B cell (primary cell): ENCODE data around the gene MBD6. TPM values are rescaled to one million over a fixed set of nuclear protein-coding genes. Genes with fewer than 3 reads are reported as not detected.

Experiments
- ATAC-seq: fragments of 200-7000 bp; cut with Tn5 transposase; one replicate; pipeline ENCODE4 v1.10.0; 2021; ENCODE audit warnings: low read depth, mild to moderate bottlenecking, moderate number of reproducible peaks, moderate library complexity
- CTCF ChIA-PET: fragments of 350-600 bp; sonication (Branson Sonifier 250); formaldehyde crosslinking; loops from one replicate; lab custom pipeline; 2021; ENCODE audit warnings: antibody characterized with exemption, inconsistent platforms; lab: Charles Lee
- POLR2A ChIA-PET: fragments of 350-600 bp; sonication (Branson Sonifier 250); formaldehyde crosslinking; loops from one replicate; lab custom pipeline; 2021; ENCODE audit warnings: antibody characterized with exemption; lab: Charles Lee
- DNase-seq: peaks from one replicate; pipeline ENCODE4 v3.0.0; 2013
- H2AFZ ChIP-seq: 2 replicates; pipeline ENCODE4 v1.6.1; 2012; ENCODE audit warnings: mild to moderate bottlenecking, low read depth, low read length; ENCODE audit not compliant: insufficient read depth, poor library complexity, severe bottlenecking
- H3K27ac ChIP-seq, 2 donors: 1 replicate in 1 of 2; 2 replicates in 1 of 2; pipeline ENCODE4 v1.5.1; 2012 to 2013; ENCODE audit warnings: low read length in 2 of 2, mild to moderate bottlenecking in 2 of 2, moderate library complexity in 1 of 2
- H3K27me3 ChIP-seq, 4 experiments: fragments of 200-600 bp in 1 of 4; sonication (generic) in 1 of 4; replicated peaks in 1 of 4; 1 replicate in 2 of 4; 2 replicates in 2 of 4; pipeline versions ENCODE4 v1.6.1 to v1.7.0; 2013 to 2016; ENCODE audit warnings: low read length in 3 of 4, mild to moderate bottlenecking in 2 of 4, mixed read lengths in 1 of 4, moderate library complexity in 1 of 4; ENCODE audit not compliant: insufficient read depth in 4 of 4, control insufficient read depth in 3 of 4; ENCODE audit errors: control extremely low read depth in 1 of 4
- H3K36me3 ChIP-seq, 2 experiments: replicated peaks in 1 of 2; 1 replicate in 1 of 2; 2 replicates in 1 of 2; pipeline versions ENCODE4 v1.6.1 to v1.7.1; 2013; ENCODE audit warnings: low read length in 1 of 2; ENCODE audit not compliant: insufficient read depth in 2 of 2, control insufficient read depth in 1 of 2; ENCODE audit errors: control extremely low read depth in 1 of 2, extremely low read depth in 1 of 2
- H3K4me1 ChIP-seq, 2 donors: fragments of 200-600 bp in 1 of 2; sonication (generic) in 1 of 2; 1 replicate in 1 of 2; 2 replicates in 1 of 2; pipeline versions ENCODE4 v1.5.1 to v1.6.1; 2013 to 2017; ENCODE audit warnings: low read length in 2 of 2; ENCODE audit not compliant: control insufficient read depth in 2 of 2, insufficient read depth in 2 of 2
- H3K4me2 ChIP-seq: replicated peaks from 2 replicates; pipeline ENCODE3; 2012; ENCODE audit warnings: mild to moderate bottlenecking, low read depth, low read length; ENCODE audit not compliant: poor library complexity, severe bottlenecking
- H3K4me3 ChIP-seq, 5 experiments: fragments of 200-600 bp in 1 of 5; sonication (generic) in 1 of 5; 1 replicate in 3 of 5; 2 replicates in 2 of 5; pipeline versions ENCODE4 v1.5.1 to v1.7.0; 2011 to 2016; ENCODE audit warnings: low read length in 4 of 5, mild to moderate bottlenecking in 4 of 5, low read depth in 2 of 5, control low read depth in 1 of 5, moderate library complexity in 1 of 5; ENCODE audit not compliant: insufficient read depth in 1 of 5; ENCODE audit errors: control extremely low read depth in 1 of 5, extremely low read depth in 1 of 5
- H3K79me2 ChIP-seq: fragments of 200-600 bp; sonication (generic); one replicate; pipeline ENCODE4 v1.6.0; 2016; ENCODE audit warnings: low read length; ENCODE audit not compliant: control insufficient read depth, insufficient read depth
- H3K9ac ChIP-seq: fragments of 200-600 bp; sonication (generic); 2 replicates; pipeline ENCODE4 v1.6.1; 2017; ENCODE audit warnings: mild to moderate bottlenecking, low read length, moderate library complexity
- H3K9me3 ChIP-seq, 3 donors: one replicate each; pipeline versions ENCODE4 v1.6.1 to v1.7.1; 2013; ENCODE audit warnings: low read length in 2 of 3; ENCODE audit not compliant: control insufficient read depth in 2 of 3, insufficient read depth in 1 of 3; ENCODE audit errors: control extremely low read depth in 1 of 3
- H4K20me1 ChIP-seq: 2 replicates; pipeline ENCODE4 v1.6.0; 2012; ENCODE audit warnings: mild to moderate bottlenecking, low read length; ENCODE audit not compliant: insufficient read depth, control insufficient read depth, poor library complexity, severe bottlenecking
- H3K27ac Mint-ChIP-seq: one replicate; pipeline ENCODE4 v1.8.0; 2021; ENCODE audit warnings: mixed read lengths
- H3K27me3 Mint-ChIP-seq: one replicate; pipeline ENCODE4 v1.8.0; 2021; ENCODE audit warnings: mixed read lengths
- H3K4me1 Mint-ChIP-seq: one replicate; pipeline ENCODE4 v1.8.0; 2021; ENCODE audit warnings: mixed read lengths
- H3K4me3 Mint-ChIP-seq: one replicate; pipeline ENCODE4 v1.8.0; 2021; ENCODE audit warnings: mixed read lengths
- H3K9me3 Mint-ChIP-seq: one replicate; pipeline ENCODE4 v1.8.0; 2022; ENCODE audit warnings: mixed read lengths; ENCODE audit not compliant: insufficient read depth
- CTCF ChIP-seq: fragments of 200-600 bp; IDR thresholded peaks from one replicate; pipeline ENCODE4 v1.8.0; 2022; ENCODE audit warnings: antibody characterized with exemption, mild to moderate bottlenecking
- EZH2 ChIP-seq: IDR thresholded peaks from 2 replicates; pipeline ENCODE4 v1.6.1; 2012; ENCODE audit warnings: borderline replicate concordance, low read depth, mild to moderate bottlenecking, moderate library complexity, low read length; ENCODE audit not compliant: insufficient read depth, poor library complexity, severe bottlenecking
- WGBS: methylation state at CpG from one replicate; pipeline ENCODE4 v1.1.5; 2013; ENCODE audit warnings: missing lambda C conversion rate; ENCODE audit not compliant: insufficient coverage; 5-methylcytosine and 5-hydroxymethylcytosine counted together
- intact Hi-C: fragments of 100-400 bp; cut with micrococcal nuclease; formaldehyde crosslinking; loops from one replicate; pipeline ENCODE4 v1.10.0; 2022
- polyA plus RNA-seq: library from polyadenylated mRNA; depleted of rRNA; stranded (reverse); fragments of >200 nt; gene quantifications from 2 replicates; pipeline ENCODE4 v1.2.3, GENCODE V29; 2012
- total RNA-seq, 2 donors: library from RNA; stranded (reverse); fragments of 120-200 nt in 1 of 2; gene quantifications; 1 replicate in 1 of 2; 2 replicates in 1 of 2; pipeline versions ENCODE4 v1.2.3 to v1.2.4, GENCODE V29; 2013 to 2022

The MBD6 gene
- total and polyA plus RNA-seq, 2 donors (not counting 1 experiment from before 2014, with no cell fraction given): 39.4 to 121 TPM

DNA sequence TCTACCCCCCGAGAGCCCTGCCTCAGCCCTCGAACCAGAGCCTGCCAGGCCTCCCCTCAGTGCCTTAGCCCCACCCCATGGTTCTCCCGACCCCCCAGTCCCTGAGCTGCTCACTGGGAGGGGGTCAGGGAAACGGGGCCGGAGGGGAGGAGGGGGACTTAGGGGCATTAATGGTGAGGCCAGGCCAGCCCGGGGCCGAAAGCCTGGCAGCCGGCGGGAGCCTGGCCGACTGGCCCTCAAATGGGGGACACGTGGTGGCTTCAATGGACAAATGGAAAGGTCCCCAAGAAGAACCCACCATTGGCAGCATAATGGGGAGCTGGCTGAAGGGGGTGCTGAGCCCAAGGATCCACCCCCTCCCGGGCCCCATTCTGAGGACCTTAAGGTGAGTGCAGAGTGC lies 5.6 kb downstream of the MBD6 start:
- Histone ChIP-seq H3K36me3 (peaks cover 15 to 73% of the 10 kb centered on the region in 2 experiments), H3K27me3 (no peaks in the 10 kb centered on the region), H3K4me1 (peaks cover 13% of the 10 kb centered on the region in 2 donors), H3K4me3 (no peak overlapping the region), H3K9me3 (no peaks in the 10 kb centered on the region), H3K79me2 (peaks cover 7% of the 10 kb centered on the region), H3K4me2 (no peak overlapping the region), H2AFZ (no peak overlapping the region), H3K27ac (no peak overlapping the region), H3K9ac (no peak overlapping the region), H4K20me1 (peaks cover 17% of the 10 kb centered on the region)
- intact Hi-C loops: loop anchor here (10.0 kb wide), 1 partner anchor 893 kb away; the partner anchor contains the start of gene BAZ2A
- POLR2A ChIA-PET: no interaction called here
- DNase-seq: no peak
- ATAC-seq: no peak
- 100% methylated on average over 2 of the region's 12 CpGs for WGBS
- Mint-ChIP-seq H3K4me1 (peaks cover 22% of the 10 kb centered on the region), H3K27me3 (no peaks in the 10 kb centered on the region), H3K4me3 (no peak overlapping the region), H3K9me3 (no peaks in the 10 kb centered on the region), H3K27ac (no peak overlapping the region)
- TF ChIP-seq EZH2: no peak
- TF ChIP-seq CTCF: no peak
- CTCF ChIA-PET: no interaction called here

DNA sequence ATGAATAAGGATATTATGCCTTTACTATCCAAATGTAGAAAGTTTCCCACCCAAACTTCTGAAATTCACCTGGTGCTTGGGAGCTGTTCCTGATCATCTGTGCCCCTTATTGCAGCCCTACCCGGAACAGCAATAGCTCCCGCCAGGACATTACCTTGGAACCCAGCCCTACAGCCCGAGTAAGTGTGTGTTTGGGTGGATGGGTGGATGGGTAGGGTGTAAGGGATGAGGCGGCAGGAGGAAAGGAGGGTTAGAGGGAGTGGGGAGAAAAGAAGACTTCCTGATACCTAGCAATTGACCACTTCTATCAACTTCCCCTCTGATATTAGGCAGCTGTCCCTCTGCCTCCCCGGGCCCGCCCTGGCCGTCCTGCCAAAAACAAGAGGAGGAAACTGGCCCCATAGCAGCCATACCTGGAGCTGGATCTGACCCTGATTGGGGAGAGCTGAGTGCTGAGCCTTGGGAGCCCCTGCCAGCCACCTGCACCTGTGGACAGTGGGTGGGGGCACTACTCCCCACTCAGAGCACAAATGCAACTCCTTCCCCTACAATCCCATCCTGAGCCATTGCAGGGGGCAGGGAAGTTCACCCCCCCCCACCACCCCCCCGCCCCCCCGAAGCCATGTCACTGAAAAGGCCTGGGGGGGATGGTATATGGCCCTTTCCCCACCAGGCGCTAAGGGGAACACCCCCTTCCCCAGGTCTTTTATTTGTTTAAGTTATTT lies 6.4 kb downstream of the MBD6 start:
- TF ChIP-seq CTCF (no peak), EZH2 (no peak)
- H3K36me3 ChIP-seq: peaks cover 16 to 80% of the 10 kb centered on the region in 2 experiments
- ATAC-seq (no peak), DNase-seq (no peak)
- no peaks in the 10 kb centered on the region for H3K9me3 ChIP-seq
- Mint-ChIP-seq H3K4me3 (no peak overlapping the region), H3K27ac (no peak overlapping the region), H3K27me3 (no peaks in the 10 kb centered on the region), H3K9me3 (no peaks in the 10 kb centered on the region), H3K4me1 (peaks cover 14% of the 10 kb centered on the region)
- H3K79me2 ChIP-seq: peaks cover 4% of the 10 kb centered on the region
- peaks cover 4 to 5% of the 10 kb centered on the region in 2 donors for H3K4me1 ChIP-seq
- no peak overlapping the region for H2AFZ ChIP-seq
- intact Hi-C loops: loop anchor here (10.0 kb wide), 1 partner anchor 894 kb away; the partner anchor contains the start of gene BAZ2A
- no peak overlapping the region for H3K4me3 ChIP-seq
- H3K27ac ChIP-seq: no peak overlapping the region
- H3K9ac ChIP-seq: no peak overlapping the region
- WGBS: 97% methylated on average over 5 of the region's 10 CpGs
- H4K20me1 ChIP-seq: peaks cover 17% of the 10 kb centered on the region
- CTCF ChIA-PET: no interaction called here
- POLR2A ChIA-PET: no interaction called here
- no peaks in the 10 kb centered on the region for H3K27me3 ChIP-seq
- H3K4me2 ChIP-seq: no peak overlapping the region
